H7 (cell line): ENCODE results near the gene ACTL9. TPM values are rescaled to one million over a fixed set of nuclear protein-coding genes. Genes with fewer than 3 reads are reported as not detected.

ENCODE experiments used
- DNase-seq: peaks from one replicate; pipeline ENCODE4 v3.0.0; 2012
- H3K27me3 ChIP-seq: 2 replicates; pipeline ENCODE4 v1.6.0; 2011; ENCODE audit warnings: mild to moderate bottlenecking, low read length; ENCODE audit not compliant: control insufficient read depth, insufficient read depth
- H3K36me3 ChIP-seq: replicated peaks from 2 replicates; pipeline ENCODE4 v1.5.1; 2011; ENCODE audit warnings: low read length; ENCODE audit not compliant: control insufficient read depth, insufficient read depth
- H3K4me3 ChIP-seq: 2 replicates; pipeline ENCODE4 v1.5.1; 2011; ENCODE audit warnings: low read depth, mild to moderate bottlenecking, control low read depth, low read length, moderate library complexity; ENCODE audit not compliant: insufficient read depth
- total RNA-seq: library from RNA; depleted of rRNA; stranded (reverse); fragments of >200 nt; shearing (Covaris generic); gene quantifications from 2 replicates; pipeline ENCODE4 v1.2.3, GENCODE V29; 2014

The ACTL9 gene
- total RNA-seq, 1 experiment from 2014 or later, result not detected

DNA sequence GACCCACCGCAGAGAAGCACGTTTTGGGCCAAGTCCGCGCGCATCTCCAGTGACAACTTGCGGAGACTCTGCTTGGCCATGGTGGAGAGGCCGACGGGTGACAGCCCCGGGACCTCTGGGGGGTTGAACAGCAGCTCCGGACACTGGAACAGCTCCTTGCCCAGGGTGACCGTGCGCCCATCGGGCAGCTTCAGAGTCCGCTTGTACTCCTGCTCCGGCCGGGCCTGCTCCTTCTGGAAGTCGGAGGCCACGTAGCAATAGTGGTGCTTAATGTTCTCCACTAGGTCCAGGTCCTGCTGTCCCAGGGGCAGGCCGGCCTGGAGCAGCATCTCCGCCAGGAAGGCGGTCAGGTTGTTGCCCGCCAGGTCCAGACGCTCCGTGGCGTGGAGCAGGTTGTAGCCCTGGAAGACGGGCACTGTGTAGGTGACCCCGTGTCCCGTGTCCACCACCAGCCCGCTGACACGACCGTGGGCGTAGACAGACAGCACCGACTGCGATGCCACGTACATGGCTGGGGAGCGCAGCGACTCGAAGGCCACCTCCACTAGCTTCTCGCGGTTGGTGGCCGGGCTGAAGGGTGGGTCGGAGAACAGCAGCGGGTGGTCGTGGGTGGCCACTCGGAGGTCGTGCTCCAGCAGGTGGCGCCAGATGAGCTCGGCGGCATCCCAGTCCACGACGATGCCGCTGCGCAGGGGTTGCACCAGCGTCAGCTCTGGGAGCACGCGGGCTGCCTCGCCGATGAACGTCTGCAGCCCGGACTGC, 743 bp downstream of the ACTL9 start:
- H3K4me3 ChIP-seq, result no peak overlapping the region
- no peaks in the 10 kb centered on the region for H3K36me3 ChIP-seq
- peaks cover 2% of the 10 kb centered on the region; the same call in 1 of the 2 replicates for H3K27me3 ChIP-seq
- DNase-seq, result peak; percentile 88

DNA sequence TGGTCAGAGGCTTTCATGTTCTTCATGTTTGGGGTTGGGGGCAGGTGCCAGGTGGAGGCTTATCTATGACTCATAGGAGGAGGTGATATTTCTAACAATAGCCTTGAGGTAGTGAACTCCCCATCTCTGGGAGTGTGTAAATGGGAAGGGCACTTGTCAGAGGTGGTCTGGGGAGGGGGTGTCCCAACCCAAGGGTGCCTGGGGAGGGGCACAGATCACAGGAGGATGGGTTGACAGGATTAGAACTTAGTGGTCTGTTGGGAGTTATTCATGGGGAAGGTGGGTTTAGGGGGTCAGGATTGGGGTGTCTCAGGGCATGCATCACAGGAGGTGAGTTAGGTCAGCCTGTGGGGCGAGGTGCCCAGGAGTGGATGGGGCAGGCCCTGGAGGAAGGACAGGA, 1.6 kb downstream of the ACTL9 start:
- DNase-seq, result no peak
- no peak overlapping the region for H3K4me3 ChIP-seq
- H3K27me3 ChIP-seq, result peaks cover 2% of the 10 kb centered on the region; the same call in 1 of the 2 replicates
- no peaks in the 10 kb centered on the region for H3K36me3 ChIP-seq

DNA sequence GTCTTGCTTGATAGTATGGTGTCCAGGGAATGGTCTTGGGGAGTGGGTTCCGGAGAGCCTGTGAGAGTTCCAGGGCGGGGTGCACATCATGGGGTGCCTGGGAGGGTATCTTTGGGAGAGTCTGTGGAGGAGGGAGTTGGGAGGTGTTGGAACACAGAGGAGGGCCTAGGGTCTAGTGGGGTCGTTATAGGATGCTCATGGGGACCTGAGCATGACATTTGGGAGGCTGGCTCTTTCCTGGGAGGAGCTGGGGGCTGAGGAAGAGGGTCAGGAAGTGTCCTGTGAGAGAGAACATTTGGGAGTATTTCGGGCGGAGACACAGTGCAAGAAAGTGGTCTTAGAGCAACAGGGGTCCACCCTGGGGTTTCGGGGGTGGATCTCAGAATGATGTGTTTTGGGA, 2.7 kb downstream of the ACTL9 start:
- no peak for DNase-seq
- H3K36me3 ChIP-seq, result no peaks in the 10 kb centered on the region
- no peak overlapping the region for H3K4me3 ChIP-seq
- peaks cover 2% of the 10 kb centered on the region; the same call in 1 of the 2 replicates for H3K27me3 ChIP-seq

DNA sequence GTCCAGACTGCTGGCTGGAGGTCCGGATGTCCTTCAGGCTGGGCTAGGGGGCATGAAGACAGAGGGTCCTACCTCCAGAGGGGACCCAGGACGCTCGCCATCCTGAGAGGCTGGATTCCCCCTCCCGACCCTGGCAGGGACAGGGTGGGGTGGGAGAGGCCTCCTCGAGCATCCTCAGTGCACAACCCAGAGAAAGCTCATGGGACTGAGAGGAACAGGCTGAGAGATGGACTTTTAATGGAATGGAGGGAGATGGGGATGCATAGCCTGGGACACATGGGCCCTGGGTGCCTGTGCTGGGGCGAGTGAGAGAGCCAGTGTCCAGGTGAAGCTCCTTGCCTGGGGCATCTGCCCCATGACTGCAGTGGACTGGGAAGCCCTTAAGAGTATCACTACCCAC, 3.1 kb downstream of the ACTL9 start:
- DNase-seq, result no peak
- Histone ChIP-seq H3K36me3 (no peaks in the 10 kb centered on the region), H3K4me3 (no peak overlapping the region), H3K27me3 (peaks cover 2% of the 10 kb centered on the region; the same call in 1 of the 2 replicates)

DNA sequence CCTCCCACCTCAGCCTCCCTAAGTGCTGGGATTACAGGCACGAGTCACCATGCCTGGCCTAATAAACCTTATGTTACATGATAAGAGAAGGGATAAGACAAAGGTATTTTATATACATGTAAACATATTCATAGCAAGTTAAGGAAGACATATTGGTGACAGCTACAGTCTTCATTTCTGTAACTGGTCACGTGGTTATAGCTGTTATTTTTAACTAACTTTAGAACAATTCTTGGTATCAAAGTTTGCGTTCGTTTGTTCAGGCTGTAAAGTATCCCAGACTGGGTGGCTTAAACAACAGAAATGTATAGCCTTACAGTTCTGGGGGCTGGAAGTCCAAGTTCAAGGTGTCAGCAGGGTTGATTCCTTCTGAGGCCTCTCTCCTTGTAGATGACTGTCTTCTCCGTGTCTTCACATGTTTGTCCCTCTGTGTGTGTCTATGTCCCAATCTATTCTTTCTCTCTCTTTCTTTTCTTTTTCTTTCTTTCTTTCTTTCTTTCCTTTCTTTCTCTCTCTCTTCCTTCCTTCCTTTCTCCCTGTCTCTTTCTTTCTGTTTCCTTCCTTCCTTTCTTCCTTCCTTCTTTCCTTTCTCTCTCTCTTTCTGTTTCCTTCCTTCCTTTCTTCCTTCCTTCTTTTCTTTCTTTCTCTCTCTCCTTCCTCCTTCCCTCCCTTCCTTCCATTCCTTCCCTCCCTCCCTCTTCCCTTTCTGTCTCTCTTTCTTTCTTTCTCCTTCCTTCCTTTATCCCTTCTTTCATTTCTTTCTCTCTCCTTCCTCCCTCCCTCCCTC, 7.6 kb downstream of the ACTL9 start:
- no peak for DNase-seq
- H3K27me3 ChIP-seq, result no peaks in the 10 kb centered on the region
- no peaks in the 10 kb centered on the region for H3K36me3 ChIP-seq
- H3K4me3 ChIP-seq, result no peak overlapping the region

DNA sequence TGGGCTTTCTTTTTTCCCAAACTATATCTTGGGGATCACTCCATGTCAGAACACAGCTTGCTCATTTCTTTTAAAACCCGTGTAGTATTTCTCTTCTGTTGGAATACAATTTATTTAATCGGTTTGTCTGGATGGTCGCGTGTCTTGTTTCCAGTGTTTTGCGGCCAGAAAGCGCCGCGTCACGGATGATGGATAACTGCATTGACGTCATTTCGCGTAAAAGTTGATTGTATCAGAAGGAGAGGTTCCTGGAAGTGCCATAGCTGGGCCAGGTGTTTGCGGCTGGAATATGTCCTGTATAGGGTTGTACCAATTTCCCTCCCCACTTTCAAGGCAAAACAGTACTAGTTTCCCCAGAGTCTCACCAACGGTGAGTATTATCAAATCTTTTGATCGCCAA, 9.7 kb downstream of the ACTL9 start:
- no peaks in the 10 kb centered on the region for H3K36me3 ChIP-seq
- no peak overlapping the region for H3K4me3 ChIP-seq
- H3K27me3 ChIP-seq, result no peaks in the 10 kb centered on the region
- no peak for DNase-seq

DNA sequence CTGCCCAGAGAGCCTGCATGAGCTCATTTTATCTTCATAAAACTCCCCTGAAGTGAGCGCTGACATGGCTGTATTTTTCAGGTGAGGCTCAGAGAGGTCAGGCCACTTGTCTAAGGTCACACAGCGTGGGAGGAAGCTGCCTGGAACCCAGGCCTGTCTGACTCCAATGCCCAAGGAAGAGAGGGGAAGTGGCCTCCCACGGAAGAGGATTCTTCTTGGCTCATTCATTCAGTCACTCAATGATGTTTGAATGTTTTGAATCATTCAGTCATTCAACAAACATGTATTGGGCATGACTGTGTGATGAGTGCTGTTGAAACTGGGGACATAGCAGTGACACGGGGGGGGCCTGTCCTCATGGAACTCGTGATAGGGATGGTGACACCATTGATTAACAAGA, 12.0 kb downstream of the ACTL9 start:
- Histone ChIP-seq H3K4me3 (no peak overlapping the region), H3K27me3 (no peaks in the 10 kb centered on the region), H3K36me3 (no peaks in the 10 kb centered on the region)
- DNase-seq, result no peak

DNA sequence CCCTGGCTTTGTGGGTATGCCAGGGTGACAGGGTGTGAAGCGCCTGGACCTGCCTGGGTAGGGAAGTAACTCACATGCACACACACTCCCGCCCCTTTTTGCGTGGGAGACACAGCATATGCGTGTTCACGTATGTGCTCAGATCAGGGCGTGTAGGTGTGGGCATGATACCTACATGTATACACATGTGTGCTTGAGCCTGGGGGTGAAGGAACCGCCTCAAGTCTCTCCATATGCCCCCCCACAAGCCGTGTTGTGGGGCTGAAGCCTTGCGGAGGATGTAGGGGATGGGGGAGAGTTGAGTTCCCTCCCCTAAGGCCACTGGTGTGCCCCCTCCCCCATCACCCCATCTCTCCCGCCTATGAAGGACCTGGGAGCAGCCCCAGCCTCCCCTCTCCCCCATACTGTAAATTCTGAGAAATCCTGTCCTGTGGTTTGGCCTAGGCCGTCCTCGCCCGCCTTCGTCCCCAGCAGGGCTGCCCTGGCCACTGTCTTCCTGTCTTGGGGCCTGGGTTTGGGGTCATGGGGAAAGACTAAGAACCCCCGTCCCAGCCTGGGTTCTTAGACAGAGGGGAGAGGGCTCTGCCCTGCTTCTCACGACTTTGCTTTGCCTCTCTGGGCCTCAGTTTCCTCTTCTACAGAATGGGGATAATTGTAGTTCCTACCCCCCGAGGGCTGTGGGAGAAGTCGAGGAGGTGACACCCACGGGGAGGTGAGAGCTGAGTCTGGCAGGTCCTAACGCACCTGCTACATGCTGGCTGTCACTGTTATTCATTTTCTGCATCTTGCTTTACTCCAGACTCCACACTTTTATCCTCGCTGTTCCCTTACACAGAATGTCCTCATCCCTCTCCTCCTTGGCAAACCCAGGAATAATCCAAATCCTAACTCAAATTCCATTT, 14.3 kb downstream of the ACTL9 start:
- Histone ChIP-seq H3K27me3 (no peaks in the 10 kb centered on the region), H3K4me3 (no peak overlapping the region), H3K36me3 (no peaks in the 10 kb centered on the region)
- no peak for DNase-seq

DNA sequence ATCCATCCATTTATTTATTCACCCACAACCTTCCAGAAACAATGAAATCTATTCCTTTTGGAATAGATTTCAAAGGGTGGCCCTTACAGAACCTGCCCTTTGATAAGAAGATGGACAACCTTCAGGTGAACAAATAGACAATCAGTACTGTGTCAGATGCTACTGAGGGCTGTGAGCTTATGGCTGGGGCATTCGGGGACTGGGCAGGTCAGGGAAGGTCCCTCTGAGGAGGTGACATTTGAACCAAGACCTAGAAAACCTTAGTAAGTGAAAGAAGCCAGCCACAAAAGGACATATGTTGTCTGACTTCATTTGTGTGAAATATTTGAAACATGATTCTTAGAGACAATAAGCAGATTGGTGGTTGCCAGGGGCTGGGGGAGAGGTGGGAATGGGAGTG, 15.7 kb downstream of the ACTL9 start:
- Histone ChIP-seq H3K27me3 (no peaks in the 10 kb centered on the region), H3K4me3 (no peak overlapping the region), H3K36me3 (no peaks in the 10 kb centered on the region)
- no peak for DNase-seq

DNA sequence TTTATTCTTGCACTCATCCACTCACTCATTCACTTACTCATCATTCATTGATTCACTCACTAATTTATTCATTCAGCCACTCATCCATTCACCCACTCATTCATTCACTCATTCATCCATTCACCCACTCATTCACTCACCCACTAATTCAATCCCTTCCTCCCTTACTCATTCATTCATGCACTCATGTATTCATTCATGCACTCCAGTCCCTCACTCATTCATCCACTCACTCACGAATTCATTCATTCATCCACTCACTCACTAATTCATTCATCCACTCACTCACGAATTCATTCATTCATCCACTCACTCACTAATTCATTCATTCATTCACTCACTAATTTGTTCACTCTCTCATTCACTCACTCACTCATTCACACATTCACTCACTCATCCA, 16.1 kb downstream of the ACTL9 start:
- H3K27me3 ChIP-seq, result no peaks in the 10 kb centered on the region
- H3K4me3 ChIP-seq, result no peak overlapping the region
- no peak for DNase-seq
- no peaks in the 10 kb centered on the region for H3K36me3 ChIP-seq

DNA sequence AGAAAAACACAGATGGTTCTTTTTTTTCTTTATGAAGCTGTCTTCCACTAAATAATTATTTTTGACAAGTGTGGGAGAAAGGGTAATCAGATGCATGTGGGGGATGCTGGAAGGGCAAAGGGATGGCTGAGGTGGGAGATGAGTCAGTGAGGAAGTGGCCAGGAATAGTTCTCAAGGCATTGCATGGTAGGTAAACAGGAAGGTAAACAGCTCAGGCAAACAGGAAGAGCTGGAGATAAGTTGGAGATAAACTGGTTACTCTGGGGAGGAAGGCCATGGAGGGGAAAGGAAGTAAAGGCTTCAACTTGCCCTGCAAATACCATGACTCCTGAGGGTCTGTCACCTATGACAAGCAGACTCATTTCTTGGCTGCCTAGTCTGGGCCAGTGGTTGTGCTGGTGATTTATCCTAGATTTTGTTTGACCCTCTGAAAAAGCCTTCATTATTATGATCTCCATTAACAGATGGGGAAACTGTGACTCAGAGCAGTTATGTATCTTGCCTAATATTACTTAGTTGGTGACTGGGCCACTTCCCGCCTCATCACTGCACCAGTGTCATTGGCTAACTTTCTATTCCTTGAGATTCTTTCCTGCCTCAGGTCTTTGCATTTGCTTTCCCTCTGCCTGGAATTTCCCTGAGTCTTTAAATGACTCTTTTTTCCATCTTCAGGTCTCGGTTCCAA, 17.1 kb downstream of the ACTL9 start:
- no peaks in the 10 kb centered on the region for H3K27me3 ChIP-seq
- no peak for DNase-seq
- no peak overlapping the region for H3K4me3 ChIP-seq
- H3K36me3 ChIP-seq, result no peaks in the 10 kb centered on the region

DNA sequence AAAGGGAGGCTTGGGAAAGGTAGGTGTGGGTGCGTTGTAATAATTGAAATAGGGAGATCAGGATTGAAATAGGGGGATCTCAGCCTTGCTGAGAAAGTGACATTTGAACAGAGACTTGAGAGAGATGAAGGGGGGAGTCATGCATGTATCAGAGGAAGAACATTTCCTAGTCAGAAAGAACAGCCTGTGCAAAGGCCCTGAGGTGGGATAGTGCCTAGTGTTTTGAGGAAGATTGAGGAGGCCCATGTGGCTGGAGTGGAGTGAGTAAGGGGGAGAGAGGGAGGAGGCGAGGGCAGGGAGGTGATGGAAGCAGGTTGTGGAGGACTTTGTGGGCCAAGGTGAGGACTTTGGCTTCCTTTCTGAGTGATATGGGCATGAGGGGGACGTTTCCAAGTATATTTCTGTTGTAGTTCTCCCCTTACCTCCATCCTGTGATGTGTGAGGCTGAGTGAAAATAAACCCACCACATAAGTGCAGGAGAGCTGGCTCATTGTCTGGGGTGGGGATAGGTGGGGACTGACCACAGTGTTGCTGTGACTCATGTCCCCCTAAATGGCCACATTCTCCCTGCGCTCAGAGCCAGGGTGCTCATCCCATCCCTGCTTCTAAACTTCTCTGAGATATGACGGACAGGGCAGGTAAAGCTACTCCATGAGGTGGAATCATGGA, 17.8 kb downstream of the ACTL9 start:
- no peaks in the 10 kb centered on the region for H3K36me3 ChIP-seq
- H3K4me3 ChIP-seq, result no peak overlapping the region
- no peaks in the 10 kb centered on the region for H3K27me3 ChIP-seq
- no peak for DNase-seq

DNA sequence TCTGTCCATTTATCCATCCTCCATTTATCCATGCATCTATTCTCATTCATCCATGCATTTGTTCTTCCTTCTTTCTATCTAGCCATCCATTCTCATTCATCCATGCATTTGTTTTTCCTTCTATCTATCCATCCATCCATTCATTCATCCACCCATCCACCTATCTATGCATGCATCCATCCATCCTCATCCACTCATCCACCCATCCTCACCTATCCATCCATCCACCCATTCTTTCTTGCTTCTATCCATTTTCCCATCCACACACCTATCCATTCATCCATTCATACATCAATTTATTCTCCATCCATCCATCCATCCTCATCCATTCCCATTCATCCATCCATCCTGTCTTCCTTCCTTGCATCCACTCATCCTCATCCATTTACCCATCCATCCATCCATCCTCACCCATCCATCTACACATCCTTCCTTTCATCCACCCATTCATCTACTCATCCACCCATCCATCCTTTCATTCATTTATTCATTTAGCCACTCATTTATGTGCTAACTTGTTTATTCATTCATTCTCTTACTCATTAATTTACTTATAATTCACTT, 20.3 kb downstream of the ACTL9 start:
- Histone ChIP-seq H3K4me3 (no peak overlapping the region), H3K36me3 (no peaks in the 10 kb centered on the region), H3K27me3 (no peaks in the 10 kb centered on the region)
- no peak for DNase-seq
